HepG2 (cell line): ENCODE measurements around the gene AHCY. TPM values are rescaled to one million over a fixed set of nuclear protein-coding genes. Genes with fewer than 3 reads are reported as not detected.
A peak's percentile ranks its signal among the peaks of the same experiment; 100 is the strongest.

ENCODE experiments used
- ARHGAP35 ChIP-seq: sonication (generic); formaldehyde crosslinking; IDR thresholded peaks from 2 replicates; pipeline ENCODE4 v1.9.0; 2022; ENCODE audit warnings: mild to moderate bottlenecking, inconsistent platforms, moderate library complexity, missing genetic modification reagents, borderline replicate concordance
- DPF2 ChIP-seq: sonication (generic); formaldehyde crosslinking; IDR thresholded peaks from 2 replicates; pipeline ENCODE4 v1.4.0; 2020; ENCODE audit warnings: mild to moderate bottlenecking, low read depth, missing genetic modification reagents, borderline replicate concordance
- ETV5 ChIP-seq: IDR thresholded peaks from 2 replicates; pipeline ENCODE4 v1.6.1; 2018; ENCODE audit warnings: missing biosample characterization, missing genetic modification reagents, inconsistent platforms, borderline replicate concordance
- HNF4G ChIP-seq, 2 experiments: sonication (generic) in 1 of 2; formaldehyde crosslinking in 1 of 2; IDR thresholded peaks; 2 replicates each; pipeline versions ENCODE4 v1.4.0 to v1.6.1; 2011 to 2020; ENCODE audit warnings: borderline replicate concordance in 2 of 2, low read depth in 2 of 2, mild to moderate bottlenecking in 2 of 2, low read length in 1 of 2, missing genetic modification reagents in 1 of 2, moderate library complexity in 1 of 2
- ISL2 ChIP-seq: sonication (generic); formaldehyde crosslinking; IDR thresholded peaks from 2 replicates; pipeline ENCODE4 v1.5.0; 2020; ENCODE audit warnings: missing genetic modification reagents
- KDM3A ChIP-seq: IDR thresholded peaks from 2 replicates; pipeline ENCODE4 v1.6.1; 2018; ENCODE audit warnings: low read depth, missing compliant biosample characterization
- KDM5B ChIP-seq: sonication (generic); formaldehyde crosslinking; IDR thresholded peaks from 2 replicates; pipeline ENCODE4 v1.4.0; 2020; ENCODE audit warnings: missing genetic modification reagents, mild to moderate bottlenecking, borderline replicate concordance
- MAFG ChIP-seq: sonication (generic); formaldehyde crosslinking; IDR thresholded peaks from 2 replicates; pipeline ENCODE4 v1.5.1; 2020; ENCODE audit warnings: mild to moderate bottlenecking, missing genetic modification reagents
- MIXL1 ChIP-seq: IDR thresholded peaks from 2 replicates; pipeline ENCODE4 v1.6.1; 2016
- NCOA1 ChIP-seq: sonication (generic); formaldehyde crosslinking; IDR thresholded peaks from 2 replicates; pipeline ENCODE4 v1.9.0; 2021; ENCODE audit warnings: missing genetic modification reagents
- ONECUT2 ChIP-seq: sonication (generic); formaldehyde crosslinking; IDR thresholded peaks from 2 replicates; pipeline ENCODE4 v1.4.0; 2020; ENCODE audit warnings: missing genetic modification reagents
- PRPF4 ChIP-seq: fragments of 200-400 bp; formaldehyde crosslinking; IDR thresholded peaks from 2 replicates; pipeline ENCODE4 v1.6.1; 2016; ENCODE audit warnings: low read length, low read depth; ENCODE audit not compliant: poor library complexity, severe bottlenecking
- PTBP1 ChIP-seq: fragments of 200-400 bp; formaldehyde crosslinking; IDR thresholded peaks from 2 replicates; pipeline ENCODE4 v1.6.1; 2018; ENCODE audit warnings: low read length, low read depth; ENCODE audit not compliant: poor library complexity, severe bottlenecking
- RFXAP ChIP-seq: sonication (generic); formaldehyde crosslinking; IDR thresholded peaks from 2 replicates; pipeline ENCODE4 v1.4.0; 2020; ENCODE audit warnings: missing genetic modification reagents, borderline replicate concordance
- SALL1 ChIP-seq: sonication (generic); formaldehyde crosslinking; IDR thresholded peaks from 2 replicates; pipeline ENCODE4 v1.8.0; 2022; ENCODE audit warnings: mild to moderate bottlenecking, missing genetic modification reagents
- TMF1 ChIP-seq: sonication (generic); formaldehyde crosslinking; IDR thresholded peaks from 2 replicates; pipeline ENCODE4 v1.8.1; 2022; ENCODE audit warnings: low read depth, missing genetic modification reagents
- ZFP90 ChIP-seq: sonication (generic); formaldehyde crosslinking; IDR thresholded peaks from 2 replicates; pipeline ENCODE4 v1.8.0; 2022; ENCODE audit warnings: missing genetic modification reagents, mild to moderate bottlenecking, inconsistent platforms, borderline replicate concordance
- ZNF350 ChIP-seq: sonication (generic); formaldehyde crosslinking; IDR thresholded peaks from 2 replicates; pipeline ENCODE4 v1.4.0; 2020; ENCODE audit warnings: mild to moderate bottlenecking, low read depth, missing genetic modification reagents, borderline replicate concordance
- ZNF543 ChIP-seq: sonication (generic); formaldehyde crosslinking; IDR thresholded peaks from 2 replicates; pipeline ENCODE4 v1.4.0; 2020; ENCODE audit warnings: mild to moderate bottlenecking, missing genetic modification reagents
- ZNF546 ChIP-seq: sonication (generic); formaldehyde crosslinking; conservative IDR thresholded peaks from 2 replicates; pipeline ENCODE4 v1.8.1; 2023; ENCODE audit warnings: mild to moderate bottlenecking, missing genetic modification reagents
- ZNF572 ChIP-seq: sonication (generic); formaldehyde crosslinking; IDR thresholded peaks from 2 replicates; pipeline ENCODE4 v1.5.1; 2020; ENCODE audit warnings: mild to moderate bottlenecking, missing genetic modification reagents
- ZNF878 ChIP-seq: sonication (generic); formaldehyde crosslinking; IDR thresholded peaks from 2 replicates; pipeline ENCODE4 v1.8.1; 2023; ENCODE audit warnings: mild to moderate bottlenecking, missing genetic modification reagents, moderate library complexity
- ZSCAN20 ChIP-seq: sonication (generic); formaldehyde crosslinking; IDR thresholded peaks from 2 replicates; pipeline ENCODE4 v1.4.0; 2020; ENCODE audit warnings: missing genetic modification reagents, mild to moderate bottlenecking, borderline replicate concordance
- ZSCAN22 ChIP-seq: sonication (generic); formaldehyde crosslinking; IDR thresholded peaks from 2 replicates; pipeline ENCODE4 v1.4.0; 2020; ENCODE audit warnings: mild to moderate bottlenecking, missing genetic modification reagents
- polyA plus RNA-seq, 8 experiments: library from polyadenylated mRNA; depleted of rRNA in 3 of 8; stranded (reverse) in 7 of 8; unstranded in 1 of 8; fragments of >200 nt; fragmentation: Illumina TruSeq in 4 of 8; extraction: Trizol in 4 of 8; gene quantifications; 2 replicates each; pipeline versions ENCODE4 v1.2.1 to v1.2.3, GENCODE V29; 2011 to 2016; ENCODE audit warnings: low read depth in 4 of 8, missing spikeins in 1 of 8, mixed read lengths in 1 of 8; ENCODE audit not compliant: insufficient read depth in 1 of 8
- total RNA-seq, 5 experiments: library from RNA; depleted of rRNA; stranded (reverse); fragments of >200 nt; fragmentation: Illumina TruSeq; extraction: Trizol; gene quantifications; 2 replicates each; pipeline ENCODE4 v1.2.3, GENCODE V29; 2016; ENCODE audit warnings: low read depth in 1 of 5
- TF ChIP-seq, protein P1 (sequence below): sonication (generic); formaldehyde crosslinking; IDR thresholded peaks from 2 replicates; pipeline ENCODE4 v1.5.0; 2020; ENCODE audit warnings: missing genetic modification reagents
- TF ChIP-seq, protein P2 (sequence below): sonication (generic); formaldehyde crosslinking; IDR thresholded peaks from 2 replicates; pipeline ENCODE4 v1.4.0; 2020; ENCODE audit warnings: missing genetic modification reagents
- TF ChIP-seq, protein P3 (sequence below): sonication (generic); formaldehyde crosslinking; IDR thresholded peaks from 2 replicates; pipeline ENCODE4 v1.4.0; 2020; ENCODE audit warnings: low read depth, mild to moderate bottlenecking, missing genetic modification reagents
- TF ChIP-seq, protein P4 (sequence below): sonication (generic); formaldehyde crosslinking; conservative IDR thresholded peaks from 2 replicates; pipeline ENCODE4 v1.8.0; 2022; ENCODE audit warnings: missing genetic modification reagents

AHCY gene
- total and polyA plus RNA-seq, 2 of the 13 experiments (the other 11 are each of a cell fraction or from before 2014, with no cell fraction given): 407 to 419 TPM

DNA sequence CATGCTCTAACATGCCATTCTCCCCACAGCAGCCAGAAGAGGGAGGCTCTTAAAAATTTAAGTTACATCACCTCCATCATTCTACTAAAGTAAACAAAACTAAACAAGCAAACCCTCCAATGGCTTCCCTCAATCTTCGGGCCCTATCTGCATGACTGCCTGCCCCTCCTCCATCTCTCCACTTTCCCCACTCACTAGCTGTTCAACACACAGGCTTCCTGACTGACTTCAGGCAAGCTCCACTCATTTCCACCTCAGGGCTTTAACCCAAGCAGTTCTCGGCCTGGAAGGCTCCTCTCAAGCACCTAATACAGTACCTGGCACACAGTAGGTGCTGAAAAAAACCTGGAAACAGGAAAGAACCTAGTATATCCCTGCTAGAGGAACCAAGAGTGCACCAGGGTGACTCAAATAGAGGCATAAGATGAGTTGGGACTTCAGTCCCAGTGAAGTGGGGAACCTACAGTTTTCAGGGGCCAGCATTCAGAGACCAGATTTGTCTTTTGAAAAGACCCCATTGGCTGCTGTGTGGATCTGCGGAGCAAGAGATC is 2.8 kb downstream of the AHCY start (continued):
- TF ChIP-seq, protein P1, sequence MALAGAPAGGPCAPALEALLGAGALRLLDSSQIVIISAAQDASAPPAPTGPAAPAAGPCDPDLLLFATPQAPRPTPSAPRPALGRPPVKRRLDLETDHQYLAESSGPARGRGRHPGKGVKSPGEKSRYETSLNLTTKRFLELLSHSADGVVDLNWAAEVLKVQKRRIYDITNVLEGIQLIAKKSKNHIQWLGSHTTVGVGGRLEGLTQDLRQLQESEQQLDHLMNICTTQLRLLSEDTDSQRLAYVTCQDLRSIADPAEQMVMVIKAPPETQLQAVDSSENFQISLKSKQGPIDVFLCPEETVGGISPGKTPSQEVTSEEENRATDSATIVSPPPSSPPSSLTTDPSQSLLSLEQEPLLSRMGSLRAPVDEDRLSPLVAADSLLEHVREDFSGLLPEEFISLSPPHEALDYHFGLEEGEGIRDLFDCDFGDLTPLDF (CRISPR knock-in tag): no peak
- TF ChIP-seq ETV5 (CRISPR knock-in tag): 0 out of 2 replicates have a peak, but pooled peaks have one; percentile 10
- no peak for TF ChIP-seq DPF2 (CRISPR knock-in tag)
- TF ChIP-seq KDM3A (CRISPR knock-in tag): no peak
- no peak for TF ChIP-seq RFXAP (CRISPR knock-in tag)
- no peak for TF ChIP-seq MIXL1
- peak; percentile 36; the same call in 1 of the 2 replicates for TF ChIP-seq ZNF572
- TF ChIP-seq, protein P2, sequence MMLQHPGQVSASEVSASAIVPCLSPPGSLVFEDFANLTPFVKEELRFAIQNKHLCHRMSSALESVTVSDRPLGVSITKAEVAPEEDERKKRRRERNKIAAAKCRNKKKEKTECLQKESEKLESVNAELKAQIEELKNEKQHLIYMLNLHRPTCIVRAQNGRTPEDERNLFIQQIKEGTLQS: 0 out of 2 replicates have a peak, but pooled peaks have one; percentile 43
- no peak for TF ChIP-seq ZNF546 (CRISPR knock-in tag)
- TF ChIP-seq SALL1 (CRISPR knock-in tag): no peak
- TF ChIP-seq ZNF543 (CRISPR knock-in tag): no peak
- no peak for TF ChIP-seq TMF1
- TF ChIP-seq ISL2 (CRISPR knock-in tag): no peak
- no peak for TF ChIP-seq NCOA1 (CRISPR knock-in tag)
- TF ChIP-seq ARHGAP35 (CRISPR knock-in tag): no peak
- TF ChIP-seq ZNF350 (CRISPR knock-in tag): no peak
- TF ChIP-seq PTBP1: no peak
- no peak for TF ChIP-seq ZSCAN20 (CRISPR knock-in tag)
- TF ChIP-seq, protein P3, sequence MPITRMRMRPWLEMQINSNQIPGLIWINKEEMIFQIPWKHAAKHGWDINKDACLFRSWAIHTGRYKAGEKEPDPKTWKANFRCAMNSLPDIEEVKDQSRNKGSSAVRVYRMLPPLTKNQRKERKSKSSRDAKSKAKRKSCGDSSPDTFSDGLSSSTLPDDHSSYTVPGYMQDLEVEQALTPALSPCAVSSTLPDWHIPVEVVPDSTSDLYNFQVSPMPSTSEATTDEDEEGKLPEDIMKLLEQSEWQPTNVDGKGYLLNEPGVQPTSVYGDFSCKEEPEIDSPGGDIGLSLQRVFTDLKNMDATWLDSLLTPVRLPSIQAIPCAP (CRISPR knock-in tag): 0 out of 2 replicates have a peak, but pooled peaks have one; percentile 45
- TF ChIP-seq HNF4G (IDR thresholded peaks at IDR 0.05; ENCODE audit: borderline replicate concordance, low read depth, low read length): no peak
- no peak for TF ChIP-seq HNF4G (CRISPR knock-in tag; IDR thresholded peaks at IDR 0.05; ENCODE audit: borderline replicate concordance, low read depth)
- TF ChIP-seq PRPF4: peak; percentile 53
- TF ChIP-seq ZNF878 (CRISPR knock-in tag): no peak
- TF ChIP-seq, protein P4, sequence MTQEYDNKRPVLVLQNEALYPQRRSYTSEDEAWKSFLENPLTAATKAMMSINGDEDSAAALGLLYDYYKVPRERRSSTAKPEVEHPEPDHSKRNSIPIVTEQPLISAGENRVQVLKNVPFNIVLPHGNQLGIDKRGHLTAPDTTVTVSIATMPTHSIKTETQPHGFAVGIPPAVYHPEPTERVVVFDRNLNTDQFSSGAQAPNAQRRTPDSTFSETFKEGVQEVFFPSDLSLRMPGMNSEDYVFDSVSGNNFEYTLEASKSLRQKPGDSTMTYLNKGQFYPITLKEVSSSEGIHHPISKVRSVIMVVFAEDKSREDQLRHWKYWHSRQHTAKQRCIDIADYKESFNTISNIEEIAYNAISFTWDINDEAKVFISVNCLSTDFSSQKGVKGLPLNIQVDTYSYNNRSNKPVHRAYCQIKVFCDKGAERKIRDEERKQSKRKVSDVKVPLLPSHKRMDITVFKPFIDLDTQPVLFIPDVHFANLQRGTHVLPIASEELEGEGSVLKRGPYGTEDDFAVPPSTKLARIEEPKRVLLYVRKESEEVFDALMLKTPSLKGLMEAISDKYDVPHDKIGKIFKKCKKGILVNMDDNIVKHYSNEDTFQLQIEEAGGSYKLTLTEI: no peak
- no peak for TF ChIP-seq KDM5B (CRISPR knock-in tag)
- TF ChIP-seq ZFP90 (CRISPR knock-in tag): no peak
- no peak for TF ChIP-seq ONECUT2 (CRISPR knock-in tag)
- TF ChIP-seq ZSCAN22 (CRISPR knock-in tag): 0 out of 2 replicates have a peak, but pooled peaks have one; percentile 18
- no peak for TF ChIP-seq MAFG (CRISPR knock-in tag)
